Liver (tissue), 3 donors: ENCODE results near the gene WFS1.

Source experiments
- CTCF ChIP-seq: fragments of 150-350 bp; IDR thresholded peaks from 2 replicates; pipeline ENCODE4 v1.5.1; 2017; ENCODE audit warnings: improper control_type of control experiment, low read depth, low read length; ENCODE audit not compliant: missing input control
- FOXA1 ChIP-seq: IDR thresholded peaks from 2 replicates; pipeline ENCODE4 v1.6.1; 2016; ENCODE audit warnings: antibody characterized with exemption
- REST ChIP-seq: IDR thresholded peaks from 2 replicates; pipeline ENCODE4 v1.6.1; 2016; ENCODE audit warnings: antibody characterized with exemption, mild to moderate bottlenecking
- TAF1 ChIP-seq: conservative IDR thresholded peaks from 2 replicates; pipeline ENCODE4 v1.6.1; 2016; ENCODE audit warnings: antibody characterized with exemption, mild to moderate bottlenecking
- ZBTB33 ChIP-seq: IDR thresholded peaks from 2 replicates; pipeline ENCODE4 v1.6.1; 2016; ENCODE audit warnings: antibody characterized with exemption
- donor health status: healthy.
- donor health status: healthy.

DNA sequence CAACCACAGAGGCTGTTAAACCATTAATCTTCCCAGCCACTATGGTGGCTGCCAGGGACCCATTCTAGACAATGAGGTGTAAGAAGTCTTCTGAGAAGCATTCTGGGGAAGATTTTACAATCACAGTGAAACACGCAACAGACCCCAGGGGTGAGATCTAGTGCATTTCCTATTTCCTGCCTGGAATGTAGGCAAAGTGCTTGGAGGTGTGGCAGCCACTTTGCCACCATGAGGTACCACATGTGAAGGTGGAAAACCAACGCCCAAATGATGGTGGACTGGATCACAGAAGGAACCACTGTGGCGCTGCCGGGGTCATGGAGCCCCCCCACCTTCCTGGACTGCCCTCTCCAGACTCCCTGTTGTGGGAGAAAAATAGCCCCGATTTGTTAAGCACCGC, 61.8 kb downstream of the WFS1 start:
- TF ChIP-seq CTCF (no peak), REST (no peak), ZBTB33 (no peak), FOXA1 (no peak), TAF1 (no peak)
